Measurements from ENCODE around the gene MRGPRX3.

MRGPRX3 gene

DNA sequence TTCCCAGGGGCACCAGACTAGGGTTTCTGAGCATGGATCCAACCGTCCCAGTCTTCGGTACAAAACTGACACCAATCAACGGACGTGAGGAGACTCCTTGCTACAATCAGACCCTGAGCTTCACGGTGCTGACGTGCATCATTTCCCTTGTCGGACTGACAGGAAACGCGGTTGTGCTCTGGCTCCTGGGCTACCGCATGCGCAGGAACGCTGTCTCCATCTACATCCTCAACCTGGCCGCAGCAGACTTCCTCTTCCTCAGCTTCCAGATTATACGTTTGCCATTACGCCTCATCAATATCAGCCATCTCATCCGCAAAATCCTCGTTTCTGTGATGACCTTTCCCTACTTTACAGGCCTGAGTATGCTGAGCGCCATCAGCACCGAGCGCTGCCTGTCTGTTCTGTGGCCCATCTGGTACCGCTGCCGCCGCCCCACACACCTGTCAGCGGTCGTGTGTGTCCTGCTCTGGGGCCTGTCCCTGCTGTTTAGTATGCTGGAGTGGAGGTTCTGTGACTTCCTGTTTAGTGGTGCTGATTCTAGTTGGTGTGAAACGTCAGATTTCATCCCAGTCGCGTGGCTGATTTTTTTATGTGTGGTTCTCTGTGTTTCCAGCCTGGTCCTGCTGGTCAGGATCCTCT lies 41.0 kb downstream of the MRGPRX3 start:
- no peaks in the 10 kb centered on the region for H3K36me3 ChIP-seq (ENCODE audit: insufficient read depth, low read length)
- DNase-seq (no peak), ATAC-seq (ENCODE audit: insufficient read depth, low read depth) (no peak)
- no peak overlapping the region for H3K4me3 ChIP-seq (ENCODE audit: low read depth in 1 of 2, low read length in 2 of 2)
- no peaks in the 10 kb centered on the region for H4K20me1 ChIP-seq (ENCODE audit: insufficient read depth, low read length)
- H3K9ac ChIP-seq (ENCODE audit: low read depth, low read length) = no peak overlapping the region
- no peak overlapping the region for H2AFZ ChIP-seq (ENCODE audit: low read depth, low read length)
- peaks cover 27% of the 10 kb centered on the region for H3K27me3 ChIP-seq (ENCODE audit: insufficient read depth, low read length, poor library complexity)
- no peaks in the 10 kb centered on the region for H3K79me2 ChIP-seq (ENCODE audit: insufficient read depth, low read length)
- H3K9me3 ChIP-seq (ENCODE audit: insufficient read depth, low read length, severe bottlenecking) = no peaks in the 10 kb centered on the region
- H3K4me2 ChIP-seq (ENCODE audit: insufficient read depth, low read length) = no peak overlapping the region
- no peaks in the 10 kb centered on the region for H3K4me1 ChIP-seq (ENCODE audit: insufficient read depth, low read length)
- H3K27ac ChIP-seq (ENCODE audit: low read length) = no peak overlapping the region
- no peak for TF ChIP-seq EZH2 (IDR thresholded peaks at IDR 0.05; ENCODE audit: borderline replicate concordance, low read depth, low read length, severe bottlenecking)
- TF ChIP-seq, protein P1, sequence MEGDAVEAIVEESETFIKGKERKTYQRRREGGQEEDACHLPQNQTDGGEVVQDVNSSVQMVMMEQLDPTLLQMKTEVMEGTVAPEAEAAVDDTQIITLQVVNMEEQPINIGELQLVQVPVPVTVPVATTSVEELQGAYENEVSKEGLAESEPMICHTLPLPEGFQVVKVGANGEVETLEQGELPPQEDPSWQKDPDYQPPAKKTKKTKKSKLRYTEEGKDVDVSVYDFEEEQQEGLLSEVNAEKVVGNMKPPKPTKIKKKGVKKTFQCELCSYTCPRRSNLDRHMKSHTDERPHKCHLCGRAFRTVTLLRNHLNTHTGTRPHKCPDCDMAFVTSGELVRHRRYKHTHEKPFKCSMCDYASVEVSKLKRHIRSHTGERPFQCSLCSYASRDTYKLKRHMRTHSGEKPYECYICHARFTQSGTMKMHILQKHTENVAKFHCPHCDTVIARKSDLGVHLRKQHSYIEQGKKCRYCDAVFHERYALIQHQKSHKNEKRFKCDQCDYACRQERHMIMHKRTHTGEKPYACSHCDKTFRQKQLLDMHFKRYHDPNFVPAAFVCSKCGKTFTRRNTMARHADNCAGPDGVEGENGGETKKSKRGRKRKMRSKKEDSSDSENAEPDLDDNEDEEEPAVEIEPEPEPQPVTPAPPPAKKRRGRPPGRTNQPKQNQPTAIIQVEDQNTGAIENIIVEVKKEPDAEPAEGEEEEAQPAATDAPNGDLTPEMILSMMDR (IDR thresholded peaks at IDR 0.05; ENCODE audit: borderline replicate concordance, extremely low read depth, low read length, poor library complexity, severe bottlenecking) = no peak

Measured in DND-41 (cell line).